Stromal cell of bone marrow (primary cell): Measurements from ENCODE around the gene FXR1.
"Not testable (repeated sequence)": the region's sequence is repeated elsewhere in the genome, so short reads cannot be mapped to it uniquely, and the experiment has no call there.

ENCODE experiments used
- DNase-seq: peaks from one replicate; pipeline ENCODE4 v3.0.0-alpha.2; 2012; ENCODE audit warnings: low read depth

FXR1 gene

DNA sequence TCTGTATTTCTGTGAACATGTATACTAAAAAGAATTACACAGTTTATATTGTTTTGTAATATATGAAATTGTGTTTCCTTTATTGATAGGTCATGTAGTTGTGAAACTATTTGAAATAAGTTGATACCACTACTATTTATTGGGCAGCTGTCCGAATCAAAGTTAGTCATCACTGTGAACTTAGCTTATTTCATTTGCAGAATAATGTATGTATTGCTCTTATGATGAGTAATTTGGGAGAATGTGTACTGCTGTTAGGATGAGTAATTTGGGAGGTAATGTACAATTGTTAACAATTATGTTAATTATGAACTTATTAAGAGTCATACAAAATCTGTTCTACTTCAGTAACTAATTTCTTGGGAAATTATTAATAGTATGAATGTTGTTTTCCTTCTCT lies 22.2 kb downstream of the FXR1 start:
- DNase-seq = no peak

DNA sequence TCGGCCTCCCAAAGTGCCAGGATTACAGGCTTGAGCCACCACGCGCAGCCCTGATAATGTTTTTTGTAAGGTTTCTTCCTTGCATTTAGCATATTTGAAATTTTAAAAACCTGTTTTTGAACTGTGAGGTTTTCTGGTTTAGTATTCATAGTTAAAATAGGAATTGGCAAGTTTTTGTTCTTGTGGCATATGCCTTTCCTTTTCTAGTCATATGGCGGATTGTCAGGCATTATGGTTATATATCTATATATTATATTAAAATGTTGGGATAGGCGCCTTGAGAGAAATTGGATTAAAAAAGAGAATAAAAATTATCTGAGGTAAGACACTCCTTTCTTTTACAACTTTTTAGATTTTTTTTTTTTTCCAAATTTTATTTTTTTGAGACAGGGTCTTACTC lies 28.4 kb downstream of the FXR1 start:
- no peak for DNase-seq

DNA sequence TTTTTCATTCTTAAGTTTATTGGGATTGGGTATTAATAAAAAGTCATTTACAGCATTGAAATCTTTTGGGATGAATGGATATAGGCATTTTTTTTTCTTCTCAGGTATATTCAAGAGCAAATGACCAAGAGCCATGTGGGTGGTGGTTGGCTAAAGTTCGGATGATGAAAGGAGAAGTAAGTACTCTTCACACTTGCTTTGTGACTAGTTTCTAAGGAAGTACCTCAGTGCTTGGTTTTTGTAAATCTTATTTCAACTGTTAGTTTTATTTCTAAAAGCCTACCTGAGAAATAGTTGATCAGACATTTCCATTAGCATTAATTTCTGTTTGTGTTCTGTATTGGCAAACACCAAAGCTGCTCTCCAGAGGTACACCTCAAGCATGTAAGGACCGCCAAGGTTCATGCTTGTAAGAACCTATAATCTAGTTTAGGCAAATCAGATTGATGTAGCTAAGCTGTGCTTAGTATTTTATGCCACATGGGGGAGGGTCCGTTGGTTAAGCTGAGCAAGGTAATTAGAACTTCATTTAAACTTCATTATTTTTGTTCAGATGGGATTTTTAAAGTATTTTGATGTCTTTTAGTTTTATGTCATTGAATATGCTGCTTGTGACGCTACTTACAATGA lies 35.4 kb downstream of the FXR1 start:
- DNase-seq = no peak

DNA sequence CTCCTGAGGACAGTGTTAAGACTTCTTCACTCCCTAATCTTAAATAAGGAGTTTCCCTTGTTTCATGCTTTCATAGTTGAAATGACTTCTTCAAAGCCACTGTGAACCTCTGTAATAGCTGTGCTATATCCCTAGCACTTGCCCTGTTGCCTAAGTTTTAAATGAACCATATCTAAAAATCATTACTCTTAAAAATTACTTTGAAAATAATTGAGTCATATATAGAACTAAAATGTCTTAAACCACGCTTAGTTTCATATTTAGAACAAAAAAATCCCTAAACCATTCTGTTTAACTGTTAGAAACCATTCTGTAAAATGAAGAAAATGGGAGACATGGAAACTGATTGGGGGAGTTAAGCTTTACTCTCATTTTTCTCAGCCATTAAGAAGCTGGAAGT lies 47.2 kb downstream of the FXR1 start:
- DNase-seq = no peak

DNA sequence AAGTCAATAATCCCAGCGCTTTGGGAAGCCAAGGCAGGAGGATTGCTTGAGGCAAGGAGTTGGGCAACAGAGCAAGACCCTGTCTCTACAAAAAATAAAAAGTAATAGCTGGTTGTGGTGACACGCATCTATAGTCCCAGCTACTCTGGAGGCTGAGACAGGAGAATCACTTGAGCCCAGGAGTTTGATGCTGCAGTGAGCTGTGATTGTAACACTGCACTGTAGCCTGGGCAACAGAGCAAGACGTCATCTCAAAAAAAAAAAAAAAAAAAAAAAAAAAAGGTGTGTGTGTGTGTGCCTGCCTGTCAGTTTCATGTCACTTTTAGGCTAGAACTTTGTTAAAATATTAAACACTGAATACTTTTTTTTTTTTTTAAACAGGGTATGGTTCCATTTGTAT lies 48.6 kb downstream of the FXR1 start:
- DNase-seq = no peak

DNA sequence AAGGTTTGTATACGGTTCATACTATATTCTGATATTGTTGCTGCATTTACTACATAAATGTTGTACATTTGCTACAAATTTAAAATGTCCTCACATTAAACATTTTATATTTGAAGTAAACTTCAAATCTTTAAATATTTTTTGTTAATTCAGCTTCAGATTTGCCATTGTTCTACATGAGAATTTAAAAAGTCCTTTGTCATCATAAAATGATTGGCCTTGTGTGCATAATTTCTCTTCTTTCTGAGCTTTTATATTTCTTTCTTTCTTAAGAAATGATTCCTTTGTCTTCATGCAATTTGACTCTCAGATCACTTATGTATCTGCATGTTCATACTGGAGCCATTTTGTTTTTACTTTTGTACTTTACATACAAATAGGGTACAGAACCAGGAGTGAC lies 49.1 kb downstream of the FXR1 start:
- DNase-seq = no peak

DNA sequence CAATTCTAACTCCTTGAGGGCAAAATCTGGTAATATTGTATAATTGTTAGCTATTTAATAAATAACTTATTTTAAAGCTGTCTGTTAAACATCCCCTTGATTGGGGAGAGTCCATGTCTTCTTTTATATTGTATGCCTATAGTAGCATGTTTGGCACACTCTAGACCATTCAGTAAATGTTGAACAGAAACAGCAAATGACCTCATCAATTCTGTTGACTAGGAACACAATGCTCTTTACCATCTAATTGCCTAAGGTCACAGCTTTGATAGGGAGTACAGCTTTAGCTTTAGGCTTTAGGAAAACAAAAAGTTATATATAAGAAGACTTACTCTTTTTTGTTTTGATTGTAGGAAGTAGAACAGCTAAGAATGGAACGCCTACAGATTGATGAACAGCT lies 50.1 kb downstream of the FXR1 start:
- no peak for DNase-seq

DNA sequence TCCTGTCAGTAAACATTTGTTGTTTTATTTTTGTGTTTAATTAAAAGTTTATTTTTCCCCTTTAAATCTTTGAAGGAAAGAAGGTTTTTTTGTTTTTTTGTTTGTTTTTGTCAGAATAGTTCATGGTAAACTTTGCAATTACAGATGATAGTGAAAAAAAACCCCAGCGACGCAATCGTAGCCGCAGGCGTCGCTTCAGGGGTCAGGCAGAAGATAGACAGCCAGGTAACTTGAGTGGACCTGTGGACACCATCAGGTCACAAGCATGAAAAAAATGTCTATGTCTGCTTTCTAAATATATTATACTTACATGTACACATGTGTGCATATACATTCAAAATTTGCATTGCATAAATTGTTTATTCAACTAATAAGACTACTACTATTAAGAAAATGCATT lies 58.5 kb downstream of the FXR1 start:
- no peak for DNase-seq

DNA sequence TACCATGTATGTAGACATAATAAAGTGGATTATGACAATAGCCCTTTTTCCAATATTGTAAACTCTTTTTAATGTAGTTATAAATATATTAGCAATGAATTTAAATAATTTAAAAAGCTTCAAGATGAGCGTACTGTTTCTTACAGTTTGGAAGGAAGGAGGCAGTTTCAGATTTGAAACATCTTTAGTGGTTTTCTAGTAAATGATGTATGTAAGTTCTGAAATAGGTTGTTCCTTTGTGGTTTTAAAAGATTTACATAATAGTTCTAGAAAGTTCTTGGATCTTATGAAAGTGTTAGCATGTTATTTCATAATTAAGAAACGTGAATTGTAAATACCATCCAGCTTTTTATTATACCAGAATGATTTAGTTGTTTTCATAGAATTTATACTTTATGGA lies 61.1 kb downstream of the FXR1 start:
- no peak for DNase-seq

DNA sequence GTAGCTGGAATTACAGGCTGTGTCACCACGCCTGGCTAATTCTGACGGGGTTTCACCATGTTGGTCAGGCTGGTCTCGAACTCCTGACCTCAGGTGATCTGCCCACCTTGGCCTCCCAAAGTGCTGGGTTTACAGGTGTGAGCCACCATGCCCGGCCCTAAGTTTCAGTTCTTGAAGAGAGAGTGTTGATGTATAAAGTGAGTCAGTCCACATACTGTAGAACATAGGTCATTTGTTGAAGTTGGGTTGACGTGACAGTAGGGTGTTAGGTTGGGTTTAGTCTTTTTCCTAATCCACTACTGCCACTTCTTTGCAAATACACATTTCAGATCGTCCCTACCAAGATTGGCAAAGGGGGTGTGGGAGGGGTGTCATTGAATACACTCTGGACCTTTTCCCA lies 61.8 kb downstream of the FXR1 start:
- no peak for DNase-seq

DNA sequence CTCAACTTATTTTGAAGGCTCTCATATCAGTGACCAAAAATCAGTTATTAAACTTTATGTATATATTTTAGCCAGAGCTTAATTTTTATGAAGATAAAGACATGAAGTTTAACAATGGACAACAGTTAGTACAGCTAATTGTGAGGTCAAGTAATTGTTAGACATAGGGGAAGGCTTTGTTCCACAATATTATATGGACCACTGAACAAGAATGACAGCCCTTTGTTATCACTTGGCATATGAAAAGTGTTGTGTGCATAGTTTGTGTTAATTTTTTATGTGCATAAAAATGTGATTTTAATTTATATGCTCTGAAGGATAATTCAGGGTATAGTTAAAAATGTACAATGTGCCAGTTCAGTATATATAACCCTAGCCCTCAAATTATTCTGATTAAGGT lies 65.0 kb downstream of the FXR1 start:
- DNase-seq = no peak

DNA sequence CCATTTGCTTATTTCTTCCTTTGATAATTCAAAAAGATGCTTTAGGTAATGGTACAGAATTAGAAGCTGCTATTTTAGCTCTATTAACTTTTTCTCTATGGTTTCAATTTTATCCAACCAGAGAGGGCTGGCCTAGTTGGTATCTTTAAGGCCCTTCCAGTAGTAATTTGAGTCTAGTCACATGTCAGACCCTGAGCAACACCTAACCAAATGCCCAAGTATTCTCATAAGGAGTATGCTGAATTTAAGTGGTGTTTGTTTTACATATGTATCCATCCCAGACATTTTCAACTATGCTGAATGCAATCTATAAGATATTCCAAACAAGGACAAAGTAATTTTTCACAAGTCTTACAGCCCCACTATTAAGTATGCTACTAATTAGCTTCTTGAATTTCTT lies 67.5 kb downstream of the FXR1 start:
- DNase-seq = no peak

DNA sequence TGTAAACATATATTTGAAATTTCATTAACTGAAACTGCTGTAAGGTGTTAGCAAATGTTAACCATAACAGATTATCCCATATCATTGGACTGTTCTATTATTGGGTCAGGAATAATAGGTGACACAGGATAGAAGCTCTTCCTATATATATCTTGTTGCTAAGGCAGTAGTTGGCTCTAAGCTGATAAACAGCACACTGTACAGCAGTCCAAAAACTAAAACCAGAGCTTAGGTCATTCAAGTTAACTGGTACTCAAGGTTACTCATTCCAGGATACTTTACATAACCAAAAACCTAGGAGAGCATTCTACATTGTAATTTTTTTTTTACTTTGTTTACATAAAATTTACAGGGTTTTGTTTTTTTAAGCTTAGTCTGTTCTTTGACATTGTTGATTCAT lies 68.1 kb downstream of the FXR1 start:
- peak; percentile 21 for DNase-seq

DNA sequence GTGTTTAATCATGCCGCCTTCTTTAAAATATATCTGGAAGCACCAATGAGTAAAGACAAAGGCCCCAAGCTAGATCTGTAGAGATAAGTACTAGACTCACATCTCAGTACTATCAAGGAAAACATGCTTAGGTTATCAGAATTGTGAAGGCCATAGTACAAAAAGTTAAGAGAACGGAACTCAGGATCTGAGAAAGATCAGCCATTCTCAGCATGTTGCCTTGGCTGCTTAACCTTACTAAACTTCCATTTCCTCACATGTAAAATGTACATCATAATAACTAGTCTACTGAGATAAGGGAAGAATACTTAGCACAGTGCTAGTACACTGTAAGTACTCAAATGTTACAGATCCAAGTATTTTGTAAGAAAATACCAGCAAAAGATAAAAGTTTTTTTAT lies 69.4 kb downstream of the FXR1 start:
- DNase-seq = no peak

DNA sequence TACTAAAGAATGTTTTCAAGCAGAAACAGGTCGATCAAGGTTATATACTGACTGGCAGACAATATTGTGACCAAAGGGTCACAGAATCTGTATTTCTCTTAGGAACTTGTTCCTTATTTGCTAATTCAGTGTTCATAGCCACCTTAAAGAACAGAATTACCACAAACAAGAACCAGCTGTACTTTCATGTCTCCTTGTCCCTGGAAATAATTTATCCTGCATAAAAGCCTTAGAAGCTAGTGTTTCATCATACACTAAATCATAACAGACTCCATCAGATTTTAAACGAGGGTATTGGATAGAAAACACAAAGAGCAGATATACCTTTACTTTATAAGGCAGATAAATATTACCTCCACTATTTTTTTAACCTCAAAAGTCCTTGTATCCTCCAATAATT lies 70.7 kb downstream of the FXR1 start:
- DNase-seq = no peak

DNA sequence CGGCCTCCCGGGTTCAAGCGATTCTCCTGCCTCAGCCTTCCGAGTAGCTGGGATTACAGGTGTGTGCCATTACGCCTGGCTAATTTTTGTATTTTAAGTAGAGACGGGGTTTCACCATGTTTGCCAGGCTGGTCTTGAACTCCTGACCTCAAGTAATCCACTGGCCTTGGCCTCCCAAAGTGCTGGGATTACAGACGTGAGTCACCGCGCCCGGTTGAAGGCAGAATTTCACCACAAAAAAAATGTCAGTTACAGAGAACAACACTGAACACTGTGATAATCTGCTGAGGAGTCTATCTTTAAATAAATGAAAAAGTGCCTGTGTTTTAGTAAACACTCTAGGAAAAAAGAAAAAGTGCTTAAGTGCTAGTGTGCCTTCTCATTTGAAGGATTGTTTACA lies 73.9 kb downstream of the FXR1 start:
- not testable (repeated sequence) for DNase-seq

DNA sequence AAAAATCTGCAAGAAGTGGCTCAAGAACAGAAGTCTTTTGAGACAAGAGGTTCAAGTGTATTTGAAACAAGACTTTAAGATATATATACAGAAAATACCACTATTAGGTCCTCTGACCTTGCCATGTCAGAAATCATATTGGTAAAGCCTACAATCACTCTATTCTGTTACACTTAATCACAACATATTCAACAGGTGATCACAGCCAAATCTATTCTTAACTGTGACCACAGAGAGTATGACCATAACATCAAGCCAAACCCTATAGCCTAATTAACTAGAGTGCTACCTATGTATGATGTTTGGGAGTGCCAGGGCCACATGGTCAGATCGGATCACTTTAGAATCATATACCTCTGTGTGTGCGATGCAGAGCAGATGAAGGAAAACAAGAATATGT lies 74.9 kb downstream of the FXR1 start:
- DNase-seq = no peak

DNA sequence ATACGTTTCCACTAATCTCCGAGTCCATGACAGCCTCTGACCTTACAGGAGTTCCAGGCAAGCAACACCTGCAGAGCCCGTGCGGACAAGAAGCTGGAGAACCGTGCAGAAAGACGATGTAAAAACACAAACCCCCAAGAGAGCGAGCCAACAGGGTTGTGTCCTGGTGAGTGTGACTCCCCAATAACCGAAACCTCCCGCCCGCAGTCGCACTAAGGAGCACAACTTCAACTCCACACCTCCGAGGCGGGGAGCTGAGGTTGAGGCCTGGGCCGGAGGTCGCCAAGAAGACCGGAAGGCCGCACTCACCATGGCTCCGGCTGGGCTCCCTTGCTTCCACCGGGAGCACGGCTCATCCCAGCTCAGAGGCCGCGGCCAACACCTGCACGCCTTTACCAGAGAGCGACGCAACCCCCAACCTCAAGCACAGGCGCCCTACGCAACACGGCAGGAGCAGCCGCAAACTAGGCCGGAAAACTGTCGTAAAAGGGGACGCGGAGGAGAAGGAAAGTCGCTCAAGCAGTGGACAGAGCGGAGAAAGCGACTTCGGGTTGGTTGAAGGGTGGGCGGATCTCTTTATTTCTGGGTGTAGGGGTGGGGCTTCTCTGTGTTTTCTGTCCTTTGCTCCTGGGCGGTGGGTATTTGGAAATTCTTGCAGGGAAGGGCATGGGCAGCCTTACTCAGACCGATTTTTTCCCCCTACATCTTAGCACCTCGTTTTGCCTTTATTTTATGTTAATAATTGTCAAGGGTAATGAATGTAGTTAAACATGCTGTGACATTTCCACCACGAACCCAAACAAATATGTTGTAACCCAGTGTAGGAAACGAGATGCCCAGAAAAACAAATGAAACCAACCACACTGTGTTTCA lies 77.1 kb downstream of the FXR1 start, which contains the start of gene DNAJC19:
Gene DNAJC19, minus strand, starts transcription at position 446 of the 873 bp plus-strand sequence. Its CDS starts 134 bp downstream, at position 312.
- DNase-seq = peak; percentile 94

DNA sequence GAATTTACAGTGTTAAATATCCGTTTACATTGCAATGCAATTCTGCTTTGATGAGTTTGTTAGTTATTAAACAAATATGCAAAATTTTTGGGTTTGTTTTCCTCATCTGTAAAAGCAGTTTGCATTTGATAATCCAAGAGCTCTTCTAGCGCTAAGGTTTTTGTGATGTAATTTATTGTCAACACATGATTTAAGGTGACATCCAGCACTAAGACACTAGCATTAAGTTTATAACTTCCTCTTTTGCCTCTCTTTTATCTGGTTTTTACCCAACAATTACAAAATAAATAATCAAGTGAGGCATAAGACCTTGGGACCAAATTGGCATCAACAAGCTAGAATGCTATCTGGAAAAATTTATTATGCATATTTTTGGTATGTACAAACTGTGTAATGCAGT lies 78.0 kb downstream of the FXR1 start:
- DNase-seq = no peak

DNA sequence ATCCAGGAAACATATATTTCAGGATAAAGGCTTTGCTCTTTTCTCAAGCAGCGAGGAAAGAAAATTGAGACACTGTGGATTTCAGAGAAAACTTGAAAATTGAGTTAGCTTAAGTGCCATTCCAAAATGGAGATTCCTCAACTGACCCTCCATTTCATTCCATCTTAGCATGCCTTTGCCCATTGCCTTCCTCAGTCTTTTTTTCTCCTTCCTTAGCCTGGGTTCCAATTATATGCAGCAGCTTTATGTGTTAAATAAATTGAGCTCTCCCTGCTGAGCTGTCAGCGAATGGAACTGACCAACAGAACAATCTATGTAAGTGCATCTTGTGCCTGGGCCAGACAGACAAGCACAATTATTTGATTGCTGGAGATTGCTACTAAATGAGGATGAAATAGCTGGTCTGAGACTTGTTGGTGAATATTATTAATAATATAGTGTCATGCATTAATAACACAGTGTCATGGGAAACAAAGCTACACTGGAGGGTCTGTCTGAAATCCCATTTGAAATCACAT lies 84.0 kb downstream of the FXR1 start:
- no peak for DNase-seq

DNA sequence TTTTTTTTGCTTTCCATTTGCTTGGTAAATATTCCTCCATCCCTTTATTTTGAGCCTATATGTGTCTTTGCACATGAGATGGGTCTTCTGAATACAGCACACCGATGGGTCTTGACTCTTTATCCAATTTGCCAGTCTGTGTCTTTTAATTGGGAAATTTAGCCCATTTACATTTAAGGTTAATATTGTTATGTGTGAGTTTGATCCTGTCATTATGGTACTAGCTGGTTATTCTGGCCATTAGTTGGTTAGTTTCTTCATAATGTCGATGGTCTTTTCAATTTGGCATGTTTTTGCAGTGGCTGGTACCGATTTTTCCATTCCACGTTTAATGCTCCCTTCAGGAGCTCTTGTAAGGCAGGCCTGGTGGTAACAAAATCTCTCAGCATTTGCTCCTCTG lies 89.9 kb downstream of the FXR1 start:
- not testable (repeated sequence) for DNase-seq

DNA sequence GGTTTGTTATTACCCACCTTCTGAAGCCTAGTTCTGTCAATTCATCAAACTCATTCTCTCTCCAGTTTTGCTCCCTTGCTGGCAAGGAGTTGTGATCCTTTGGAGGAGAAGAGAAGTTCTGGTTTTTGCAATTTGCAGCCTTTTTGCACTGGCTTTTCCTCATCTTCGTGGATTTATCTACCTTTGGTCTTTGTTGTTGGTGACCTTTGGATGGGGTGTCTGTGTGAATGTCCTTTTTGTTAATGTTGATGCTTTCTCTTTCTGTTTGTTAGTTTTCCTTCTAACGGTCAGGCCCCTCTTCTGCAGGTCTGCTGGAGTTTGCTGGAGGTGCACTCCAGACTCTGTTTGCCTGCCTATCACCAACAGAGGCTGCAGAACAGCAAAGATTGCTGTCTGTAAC lies 91.0 kb downstream of the FXR1 start:
- DNase-seq = not testable (repeated sequence)

DNA sequence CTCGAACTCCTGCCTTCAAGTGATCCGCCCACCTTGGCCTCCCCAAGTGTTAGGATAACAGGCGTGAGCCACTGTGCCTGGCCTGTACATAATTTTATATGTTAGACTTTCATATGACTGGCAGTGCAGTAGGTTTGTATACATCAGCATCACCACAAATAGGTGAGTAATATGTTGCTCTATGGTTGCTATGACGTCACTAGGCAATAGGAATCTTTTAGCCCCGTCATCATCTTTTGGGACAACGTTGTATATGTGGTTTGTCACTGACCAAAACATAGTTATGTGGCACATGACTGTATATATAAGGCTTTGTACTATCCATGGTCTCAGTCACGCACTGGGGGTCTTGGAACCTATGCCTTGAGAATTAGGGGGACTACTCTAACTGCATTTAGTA lies 94.1 kb downstream of the FXR1 start:
- no peak for DNase-seq

DNA sequence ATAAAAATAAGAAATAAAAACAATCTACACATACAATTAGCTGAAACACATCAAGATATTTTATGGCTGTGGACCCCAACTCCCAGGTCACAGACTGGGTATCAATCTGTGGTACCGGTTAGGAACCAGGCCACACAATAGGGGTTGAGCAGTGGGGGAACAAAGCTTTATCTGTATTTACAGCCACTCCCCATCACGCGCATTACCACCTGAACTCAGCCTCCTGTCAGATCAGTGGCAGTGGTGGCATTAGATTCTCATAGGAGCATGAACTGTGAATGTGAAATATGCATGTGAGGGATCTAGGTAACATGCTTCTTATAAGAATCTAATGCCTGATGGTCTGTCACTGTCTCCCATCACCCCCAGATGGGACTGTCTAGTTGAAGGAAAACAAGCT lies 94.8 kb downstream of the FXR1 start:
- DNase-seq = no peak
